Suprapubic skin (tissue), 4 donors: ENCODE measurements around the gene QKI. TPM values are rescaled to one million over a fixed set of nuclear protein-coding genes. Genes with fewer than 3 reads are reported as not detected.

ENCODE experiments used
- DNase-seq, 2 donors: peaks; one replicate each; pipeline ENCODE4 v3.0.0-alpha.2; 2019; ENCODE audit warnings: low spot score in 2 of 2
- H3K27ac ChIP-seq: fragments of 200-600 bp; sonication (generic); one replicate; pipeline ENCODE4 v1.5.1; 2019
- H3K27me3 ChIP-seq: fragments of 200-600 bp; sonication (generic); one replicate; pipeline ENCODE4 v1.5.1; 2019
- H3K36me3 ChIP-seq: fragments of 200-600 bp; sonication (generic); one replicate; pipeline ENCODE4 v1.5.1; 2019
- H3K4me1 ChIP-seq: fragments of 200-600 bp; sonication (generic); one replicate; pipeline ENCODE4 v1.5.1; 2019
- H3K4me3 ChIP-seq: fragments of 200-600 bp; sonication (generic); one replicate; pipeline ENCODE4 v1.5.1; 2019; ENCODE audit warnings: mild to moderate bottlenecking
- H3K9me3 ChIP-seq: fragments of 200-600 bp; sonication (generic); one replicate; pipeline ENCODE4 v1.5.1; 2019
- EP300 ChIP-seq: sonication (generic); formaldehyde crosslinking; IDR thresholded peaks from one replicate; pipeline ENCODE4 v1.6.1; 2017; ENCODE audit warnings: antibody characterized with exemption
- POLR2A ChIP-seq, 2 donors: fragments of 450-650 bp; IDR thresholded peaks; one replicate each; pipeline ENCODE4 v1.6.1; 2017; ENCODE audit warnings: antibody characterized with exemption in 2 of 2, mild to moderate bottlenecking in 2 of 2, moderate library complexity in 2 of 2
- POLR2AphosphoS5 ChIP-seq, 3 donors: sonication (generic); formaldehyde crosslinking; IDR thresholded peaks; one replicate each; pipeline ENCODE4 v1.6.1; 2017; ENCODE audit warnings: antibody characterized with exemption in 3 of 3
- WGBS: methylation state at CpG from one replicate; pipeline ENCODE4 v1.1.5; 2018; 5-methylcytosine and 5-hydroxymethylcytosine counted together
- total RNA-seq, 4 donors: library from RNA; depleted of rRNA; stranded (reverse); fragments of >200 nt; gene quantifications; one replicate each; pipeline ENCODE4 v1.1.0, GENCODE V29; 2016
- TF ChIP-seq, protein P1 (sequence below), 2 donors: fragments of 200-600 bp in 1 of 2; fragments of 450-650 bp in 1 of 2; sonication (generic) in 1 of 2; IDR thresholded peaks; one replicate each; pipeline ENCODE4 v1.5.1; 2016 to 2019; ENCODE audit warnings: antibody characterized with exemption in 2 of 2, mild to moderate bottlenecking in 1 of 2, moderate library complexity in 1 of 2

The QKI gene
- total RNA-seq, 4 donors from 2014 or later: 149 to 187 (median 165) TPM

DNA sequence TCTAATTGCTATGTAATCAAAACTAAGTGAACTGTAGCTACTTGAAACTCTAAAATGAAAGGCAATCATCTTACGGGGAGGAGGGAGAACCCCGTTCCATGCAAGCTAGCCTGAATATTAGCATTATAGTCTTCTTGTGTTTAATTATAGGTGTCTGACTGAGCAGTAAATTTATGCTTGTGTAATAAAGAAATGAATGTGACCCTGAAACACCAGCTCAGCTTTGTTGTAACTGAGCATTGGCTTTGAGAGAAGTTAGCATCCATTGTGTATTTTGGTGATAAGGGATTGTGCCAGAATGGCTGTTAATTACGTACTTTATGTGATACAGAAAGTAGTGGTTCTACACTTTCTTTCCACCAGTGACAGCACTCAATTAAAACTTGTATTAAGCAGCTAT is 86.9 kb downstream of the QKI start:
- H3K27me3 ChIP-seq: no peaks in the 10 kb centered on the region
- no peaks in the 10 kb centered on the region for H3K36me3 ChIP-seq
- TF ChIP-seq EP300 (no peak), POLR2AphosphoS5 (IDR thresholded peaks at IDR 0.05) (no peak), POLR2A (IDR thresholded peaks at IDR 0.05) (no peak)
- TF ChIP-seq, protein P1, sequence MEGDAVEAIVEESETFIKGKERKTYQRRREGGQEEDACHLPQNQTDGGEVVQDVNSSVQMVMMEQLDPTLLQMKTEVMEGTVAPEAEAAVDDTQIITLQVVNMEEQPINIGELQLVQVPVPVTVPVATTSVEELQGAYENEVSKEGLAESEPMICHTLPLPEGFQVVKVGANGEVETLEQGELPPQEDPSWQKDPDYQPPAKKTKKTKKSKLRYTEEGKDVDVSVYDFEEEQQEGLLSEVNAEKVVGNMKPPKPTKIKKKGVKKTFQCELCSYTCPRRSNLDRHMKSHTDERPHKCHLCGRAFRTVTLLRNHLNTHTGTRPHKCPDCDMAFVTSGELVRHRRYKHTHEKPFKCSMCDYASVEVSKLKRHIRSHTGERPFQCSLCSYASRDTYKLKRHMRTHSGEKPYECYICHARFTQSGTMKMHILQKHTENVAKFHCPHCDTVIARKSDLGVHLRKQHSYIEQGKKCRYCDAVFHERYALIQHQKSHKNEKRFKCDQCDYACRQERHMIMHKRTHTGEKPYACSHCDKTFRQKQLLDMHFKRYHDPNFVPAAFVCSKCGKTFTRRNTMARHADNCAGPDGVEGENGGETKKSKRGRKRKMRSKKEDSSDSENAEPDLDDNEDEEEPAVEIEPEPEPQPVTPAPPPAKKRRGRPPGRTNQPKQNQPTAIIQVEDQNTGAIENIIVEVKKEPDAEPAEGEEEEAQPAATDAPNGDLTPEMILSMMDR (IDR thresholded peaks at IDR 0.05): no peak
- WGBS: 39% methylated on average over 3 of the region's 3 CpGs
- no peak for DNase-seq
- no peaks in the 10 kb centered on the region for H3K9me3 ChIP-seq
- H3K4me3 ChIP-seq: no peak overlapping the region
- H3K4me1 ChIP-seq: peaks cover 13% of the 10 kb centered on the region
- no peak overlapping the region for H3K27ac ChIP-seq

GRCh38 chr6:163504984-163505640 is 90.6 kb downstream of the QKI start:
- peaks cover 13% of the 10 kb centered on the region for H3K4me1 ChIP-seq
- peaks cover 7% of the 10 kb centered on the region for H3K9me3 ChIP-seq
- DNase-seq: no peak
- H3K4me3 ChIP-seq: no peak overlapping the region
- no peak for TF ChIP-seq EP300
- TF ChIP-seq POLR2AphosphoS5 (IDR thresholded peaks at IDR 0.05): no peak
- TF ChIP-seq POLR2A (IDR thresholded peaks at IDR 0.05): no peak
- TF ChIP-seq, protein P1 (IDR thresholded peaks at IDR 0.05): no peak
- H3K27ac ChIP-seq: no peak overlapping the region
- WGBS: 82% methylated on average over 7 of the region's 8 CpGs
- no peaks in the 10 kb centered on the region for H3K27me3 ChIP-seq
- H3K36me3 ChIP-seq: no peaks in the 10 kb centered on the region

GRCh38 chr6:163507965-163508364 is 93.4 kb downstream of the QKI start:
- WGBS: 96% methylated on average over 1 of the region's 1 CpG

DNA sequence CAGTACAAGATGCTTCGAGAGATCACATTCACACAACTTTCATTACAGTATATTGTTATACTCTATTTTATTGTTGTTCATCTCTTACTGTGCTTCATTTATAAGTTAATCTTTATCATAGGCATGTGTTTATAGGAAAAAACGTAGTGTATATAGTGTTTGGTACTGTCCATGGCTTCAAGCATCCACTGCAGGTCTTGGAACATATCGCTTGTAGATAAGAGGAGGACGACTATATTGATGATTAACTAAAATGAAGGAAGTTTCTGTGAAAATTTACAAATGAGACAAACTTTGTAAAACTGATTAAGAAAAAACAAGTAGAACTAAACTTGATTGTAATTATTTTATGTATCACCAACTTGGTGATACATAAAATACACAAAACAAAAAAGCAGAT is 98.5 kb downstream of the QKI start:
- Histone ChIP-seq H3K36me3 (no peaks in the 10 kb centered on the region), H3K4me1 (peaks cover 4% of the 10 kb centered on the region), H3K27ac (no peak overlapping the region), H3K4me3 (no peak overlapping the region), H3K27me3 (no peaks in the 10 kb centered on the region), H3K9me3 (no peaks in the 10 kb centered on the region)
- no peak for DNase-seq
- TF ChIP-seq, protein P1 (IDR thresholded peaks at IDR 0.05): no peak
- TF ChIP-seq POLR2A (IDR thresholded peaks at IDR 0.05): no peak
- no peak for TF ChIP-seq POLR2AphosphoS5 (IDR thresholded peaks at IDR 0.05)
- no peak for TF ChIP-seq EP300
- WGBS: 86% methylated on average over 4 of the region's 4 CpGs

More at GRCh38 chr6:163507965-163508364, 93.4 kb downstream of the QKI start:
- H3K36me3 ChIP-seq: no peaks in the 10 kb centered on the region
- TF ChIP-seq EP300: no peak
- TF ChIP-seq, protein P1 (IDR thresholded peaks at IDR 0.05): no peak
- no peak for TF ChIP-seq POLR2AphosphoS5 (IDR thresholded peaks at IDR 0.05)
- no peak for TF ChIP-seq POLR2A (IDR thresholded peaks at IDR 0.05)
- H3K27ac ChIP-seq: no peak overlapping the region
- no peak overlapping the region for H3K4me3 ChIP-seq
- H3K27me3 ChIP-seq: no peaks in the 10 kb centered on the region
- no peaks in the 10 kb centered on the region for H3K4me1 ChIP-seq
- H3K9me3 ChIP-seq: peaks cover 7% of the 10 kb centered on the region
- no peak for DNase-seq

- DNase-seq: no peak
- no peaks in the 10 kb centered on the region for H3K9me3 ChIP-seq
- TF ChIP-seq, protein P1 (IDR thresholded peaks at IDR 0.05): no peak
- no peak for TF ChIP-seq POLR2AphosphoS5 (IDR thresholded peaks at IDR 0.05)
- TF ChIP-seq EP300: no peak
- TF ChIP-seq POLR2A (IDR thresholded peaks at IDR 0.05): no peak
- no peak overlapping the region for H3K27ac ChIP-seq
- WGBS: 97% methylated on average over 2 of the region's 2 CpGs
- no peaks in the 10 kb centered on the region for H3K27me3 ChIP-seq
- no peak overlapping the region for H3K4me3 ChIP-seq
- H3K4me1 ChIP-seq: peaks cover 4% of the 10 kb centered on the region
- H3K36me3 ChIP-seq: no peaks in the 10 kb centered on the region
These were observed 99.2 kb downstream of the QKI start for GRCh38 chr6:163513570-163514166.
